A673 (cell line): ENCODE data around the gene PHETA1. TPM values are rescaled to one million over a fixed set of nuclear protein-coding genes. Genes with fewer than 3 reads are reported as not detected.
A peak's percentile ranks its signal among the peaks of the same experiment; 100 is the strongest.
"Not testable (repeated sequence)": the region's sequence is repeated elsewhere in the genome, so short reads cannot be mapped to it uniquely, and the experiment has no call there.

ENCODE experiments used
- BruUV-seq: library from RNA; stranded (reverse); fragments of 400-500 nt; replicated peaks from 2 replicates; lab custom pipeline; 2021; lab: Mats Ljungman, UMichigan
- CTCF ChIA-PET: fragments of 300-600 bp; sonication (Branson Sonifier 250); formaldehyde crosslinking; loops from one replicate; lab custom pipeline; 2022; ENCODE audit warnings: antibody characterized with exemption; lab: Charles Lee
- POLR2A ChIA-PET: fragments of 300-600 bp; sonication (Branson Sonifier 250); formaldehyde crosslinking; loops from one replicate; lab custom pipeline; 2022; ENCODE audit warnings: antibody characterized with exemption; ENCODE audit not compliant: low non-redundant PET; lab: Charles Lee
- DNase-seq: peaks from one replicate; pipeline ENCODE4 v3.0.0-alpha.2; 2015; ENCODE audit warnings: low spot score
- H3K27ac ChIP-seq: fragments of 200-600 bp; sonication (generic); 2 replicates; pipeline ENCODE4 v1.5.1; 2016; ENCODE audit warnings: mixed run types, low read depth, mild to moderate bottlenecking, mixed read lengths, antibody characterized with exemption, low read length; ENCODE audit not compliant: poor library complexity, severe bottlenecking
- H3K27me3 ChIP-seq: fragments of 200-600 bp; sonication (generic); replicated peaks from 2 replicates; pipeline ENCODE4 v1.6.1; 2017; ENCODE audit warnings: mixed run types, low read depth, mild to moderate bottlenecking, mixed read lengths, antibody characterized with exemption, low read length; ENCODE audit not compliant: insufficient read depth, poor library complexity
- H3K36me3 ChIP-seq: fragments of 200-600 bp; sonication (generic); 2 replicates; pipeline ENCODE4 v1.6.1; 2016; ENCODE audit warnings: mixed run types, mild to moderate bottlenecking, mixed read lengths, antibody characterized with exemption, low read length; ENCODE audit not compliant: insufficient read depth, poor library complexity, severe bottlenecking
- H3K4me1 ChIP-seq: fragments of 200-600 bp; sonication (generic); 2 replicates; pipeline ENCODE4 v1.6.1; 2017; ENCODE audit warnings: mixed run types, mild to moderate bottlenecking, mixed read lengths, antibody characterized with exemption, low read length; ENCODE audit not compliant: insufficient read depth, poor library complexity, severe bottlenecking
- H3K4me3 ChIP-seq: fragments of 200-600 bp; sonication (generic); 2 replicates; pipeline ENCODE4 v1.5.1; 2016; ENCODE audit warnings: low read depth, mixed run types, mild to moderate bottlenecking, mixed read lengths, low read length; ENCODE audit not compliant: poor library complexity, severe bottlenecking
- H3K9me3 ChIP-seq: fragments of 200-600 bp; sonication (generic); 2 replicates; pipeline ENCODE4 v1.6.1; 2016; ENCODE audit warnings: mixed run types, low read depth, mild to moderate bottlenecking, mixed read lengths, antibody characterized with exemption, low read length; ENCODE audit not compliant: poor library complexity, severe bottlenecking
- EZH2 ChIP-seq: fragments of 200-600 bp; sonication (generic); IDR thresholded peaks from 2 replicates; pipeline ENCODE4 v1.6.1; 2017; ENCODE audit warnings: borderline replicate concordance, low read depth, mild to moderate bottlenecking, mixed read lengths, antibody characterized with exemption, low read length; ENCODE audit not compliant: poor library complexity, severe bottlenecking
- intact Hi-C: fragments of 100-400 bp; cut with micrococcal nuclease; formaldehyde crosslinking; loops from one replicate; pipeline ENCODE4 v1.10.0; 2022; ENCODE audit not compliant: unreplicated experiment
- total RNA-seq: library from RNA; stranded (reverse); gene quantifications from 2 replicates; pipeline ENCODE4 v1.2.3, GENCODE V29; 2021
- TF ChIP-seq, protein P1 (sequence below): fragments of 300-800, 200-600 bp; sonication (generic); conservative IDR thresholded peaks from 2 replicates; pipeline ENCODE4 v1.5.1; 2017; ENCODE audit warnings: low read depth, mild to moderate bottlenecking, antibody characterized with exemption, low read length, moderate library complexity, mixed read lengths

The PHETA1 gene
- total RNA-seq, 1 experiment from 2014 or later = 5.7 TPM

DNA sequence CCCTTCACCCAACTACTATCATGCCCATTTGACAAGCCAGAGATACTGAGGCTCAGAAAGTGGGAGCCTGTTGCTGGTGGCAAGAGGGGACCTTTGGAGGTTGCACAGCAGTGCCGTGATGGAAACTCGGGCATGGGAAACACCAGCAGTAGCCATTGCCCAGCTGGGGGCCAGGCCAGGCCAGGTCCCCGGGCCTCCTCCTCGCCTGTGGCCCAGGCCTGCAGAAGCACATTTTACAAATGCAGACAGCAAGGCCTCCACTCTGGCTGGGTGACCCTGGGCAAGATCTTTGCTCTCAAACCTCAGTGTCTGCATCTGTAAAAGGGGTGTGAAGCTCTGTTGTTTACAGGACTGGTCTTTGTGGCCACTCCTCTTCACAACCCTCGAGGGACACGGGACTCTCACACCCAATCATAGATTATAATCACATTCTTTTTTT is 32.3 kb upstream of the PHETA1 start:
- peak overlapping the region; percentile 98 for H3K27ac ChIP-seq
- CTCF ChIA-PET = no interaction called here
- H3K4me1 ChIP-seq = peaks cover 49% of the 10 kb centered on the region
- no peak overlapping the region for H3K4me3 ChIP-seq
- H3K9me3 ChIP-seq = no peaks in the 10 kb centered on the region
- no peaks in the 10 kb centered on the region for H3K36me3 ChIP-seq
- intact Hi-C loops = no loop called here
- no peaks in the 10 kb centered on the region for H3K27me3 ChIP-seq
- peak; percentile 37 for DNase-seq
- POLR2A ChIA-PET = interaction anchor here (0.5 kb wide), 1 partner anchor 440 kb away, joined by 3 read pairs; no protein-coding TSS in a partner anchor
- TF ChIP-seq EZH2 = no peak
- TF ChIP-seq, protein P1, sequence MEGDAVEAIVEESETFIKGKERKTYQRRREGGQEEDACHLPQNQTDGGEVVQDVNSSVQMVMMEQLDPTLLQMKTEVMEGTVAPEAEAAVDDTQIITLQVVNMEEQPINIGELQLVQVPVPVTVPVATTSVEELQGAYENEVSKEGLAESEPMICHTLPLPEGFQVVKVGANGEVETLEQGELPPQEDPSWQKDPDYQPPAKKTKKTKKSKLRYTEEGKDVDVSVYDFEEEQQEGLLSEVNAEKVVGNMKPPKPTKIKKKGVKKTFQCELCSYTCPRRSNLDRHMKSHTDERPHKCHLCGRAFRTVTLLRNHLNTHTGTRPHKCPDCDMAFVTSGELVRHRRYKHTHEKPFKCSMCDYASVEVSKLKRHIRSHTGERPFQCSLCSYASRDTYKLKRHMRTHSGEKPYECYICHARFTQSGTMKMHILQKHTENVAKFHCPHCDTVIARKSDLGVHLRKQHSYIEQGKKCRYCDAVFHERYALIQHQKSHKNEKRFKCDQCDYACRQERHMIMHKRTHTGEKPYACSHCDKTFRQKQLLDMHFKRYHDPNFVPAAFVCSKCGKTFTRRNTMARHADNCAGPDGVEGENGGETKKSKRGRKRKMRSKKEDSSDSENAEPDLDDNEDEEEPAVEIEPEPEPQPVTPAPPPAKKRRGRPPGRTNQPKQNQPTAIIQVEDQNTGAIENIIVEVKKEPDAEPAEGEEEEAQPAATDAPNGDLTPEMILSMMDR = no peak
- BruUV-seq = no TSS peak

DNA sequence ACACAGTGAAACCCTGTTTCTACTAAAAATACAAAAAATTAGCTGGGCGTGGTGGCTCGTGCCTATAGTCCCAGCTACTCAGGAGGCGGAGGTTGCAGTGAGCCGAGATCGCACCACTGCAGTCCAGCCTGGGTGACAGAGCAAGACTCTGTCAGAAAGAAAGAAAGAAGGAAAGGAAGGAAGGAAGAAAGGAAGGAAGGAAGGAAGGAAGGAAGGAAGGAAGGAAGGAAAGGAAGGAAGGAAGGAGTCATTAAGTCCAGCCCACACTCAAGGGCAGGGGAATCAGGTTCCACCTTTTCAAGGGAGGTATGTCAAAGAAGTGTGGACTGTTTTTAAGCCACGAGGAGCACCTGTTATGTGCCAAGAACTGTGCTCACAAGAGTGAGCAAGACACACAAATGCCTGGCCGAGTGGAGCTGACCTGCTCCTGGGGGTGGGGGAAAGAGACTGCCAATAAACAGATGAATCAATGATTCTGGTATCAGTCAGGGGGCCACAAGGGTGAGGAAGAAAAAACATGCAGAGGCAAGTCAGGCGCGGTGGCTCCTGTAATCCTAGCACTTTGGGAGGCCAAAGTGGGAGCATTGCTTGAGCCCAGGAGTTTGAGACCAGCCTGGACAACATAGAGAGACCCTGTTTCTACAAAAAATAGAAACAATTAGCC is 31.0 kb upstream of the PHETA1 start:
- H3K27me3 ChIP-seq, BruUV-seq, H3K36me3 ChIP-seq, POLR2A ChIA-PET, H3K9me3 ChIP-seq: not testable (repeated sequence)
- Histone ChIP-seq H3K4me1 (peaks cover 46% of the 10 kb centered on the region), H3K4me3 (peak overlapping the region; percentile 0), H3K27ac (peak overlapping the region; percentile 98)
- CTCF ChIA-PET = interaction anchor here (2.0 kb wide), 1 partner anchor 52 kb away, joined by 13 read pairs; no protein-coding TSS in a partner anchor
- peak; percentile 87 for DNase-seq
- intact Hi-C loops = loop anchor here (5.0 kb wide), 1 partner anchor 272 kb away; no protein-coding TSS in a partner anchor

DNA sequence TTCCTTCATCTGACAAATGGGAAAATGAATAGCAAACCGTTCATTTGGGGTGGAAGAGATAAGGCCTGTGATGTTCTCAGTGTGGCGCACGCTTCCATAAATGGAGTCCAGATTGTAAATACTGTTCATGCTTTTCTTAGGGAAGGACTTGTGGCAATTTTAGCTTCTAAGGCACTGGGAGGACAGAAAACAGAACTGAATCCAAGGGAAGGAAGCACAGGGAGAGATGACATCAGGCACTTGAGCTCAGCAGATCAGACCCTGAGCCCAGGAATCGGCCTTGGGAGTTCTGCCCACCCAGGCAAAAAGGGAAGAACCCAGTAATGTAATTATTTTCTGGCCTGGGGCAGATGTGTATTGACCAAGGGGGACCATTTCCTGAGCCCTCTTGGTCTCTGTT is 29.6 kb upstream of the PHETA1 start:
- Histone ChIP-seq H3K36me3 (no peaks in the 10 kb centered on the region), H3K4me3 (no peak overlapping the region), H3K4me1 (peaks cover 37% of the 10 kb centered on the region), H3K27me3 (no peaks in the 10 kb centered on the region), H3K27ac (peak overlapping the region; percentile 98), H3K9me3 (no peaks in the 10 kb centered on the region)
- DNase-seq = peak; percentile 72
- TF ChIP-seq, protein P1 = no peak
- no peak for TF ChIP-seq EZH2
- intact Hi-C loops = loop anchor here (5.0 kb wide), 1 partner anchor 274 kb away; no protein-coding TSS in a partner anchor
- ChIA-PET CTCF (interaction anchor here (1.1 to 2.0 kb wide), 2 partner anchors 51 to 53 kb away, joined by 6 to 13 read pairs; no protein-coding TSS in a partner anchor), POLR2A (interaction anchor here (0.7 kb wide), 1 partner anchor 33 kb away, joined by 7 read pairs; no protein-coding TSS in a partner anchor)
- BruUV-seq = no TSS peak
